Uterus (tissue), 2 donors: ENCODE results near the gene TIMP3.

ENCODE experiments used
- POLR2A ChIP-seq, 2 donors: fragments of 450-650 bp; IDR thresholded peaks; one replicate each; pipeline ENCODE4 v1.6.1; 2016; ENCODE audit warnings: antibody characterized with exemption in 2 of 2, mild to moderate bottlenecking in 1 of 2, moderate library complexity in 1 of 2
- TF ChIP-seq, protein P1 (sequence below), 4 experiments: fragments of 200-600 bp in 2 of 4; fragments of 450-650 bp in 2 of 4; sonication (generic) in 2 of 4; IDR thresholded peaks; one replicate each; pipeline ENCODE4 v1.5.1; 2016 to 2019; ENCODE audit warnings: antibody characterized with exemption in 4 of 4, mild to moderate bottlenecking in 2 of 4, moderate library complexity in 1 of 4

GRCh38 chr22:32879550-32879949, 78.0 kb downstream of the TIMP3 start:
- TF ChIP-seq, protein P1, sequence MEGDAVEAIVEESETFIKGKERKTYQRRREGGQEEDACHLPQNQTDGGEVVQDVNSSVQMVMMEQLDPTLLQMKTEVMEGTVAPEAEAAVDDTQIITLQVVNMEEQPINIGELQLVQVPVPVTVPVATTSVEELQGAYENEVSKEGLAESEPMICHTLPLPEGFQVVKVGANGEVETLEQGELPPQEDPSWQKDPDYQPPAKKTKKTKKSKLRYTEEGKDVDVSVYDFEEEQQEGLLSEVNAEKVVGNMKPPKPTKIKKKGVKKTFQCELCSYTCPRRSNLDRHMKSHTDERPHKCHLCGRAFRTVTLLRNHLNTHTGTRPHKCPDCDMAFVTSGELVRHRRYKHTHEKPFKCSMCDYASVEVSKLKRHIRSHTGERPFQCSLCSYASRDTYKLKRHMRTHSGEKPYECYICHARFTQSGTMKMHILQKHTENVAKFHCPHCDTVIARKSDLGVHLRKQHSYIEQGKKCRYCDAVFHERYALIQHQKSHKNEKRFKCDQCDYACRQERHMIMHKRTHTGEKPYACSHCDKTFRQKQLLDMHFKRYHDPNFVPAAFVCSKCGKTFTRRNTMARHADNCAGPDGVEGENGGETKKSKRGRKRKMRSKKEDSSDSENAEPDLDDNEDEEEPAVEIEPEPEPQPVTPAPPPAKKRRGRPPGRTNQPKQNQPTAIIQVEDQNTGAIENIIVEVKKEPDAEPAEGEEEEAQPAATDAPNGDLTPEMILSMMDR (IDR thresholded peaks at IDR 0.05): no peak
- TF ChIP-seq POLR2A (IDR thresholded peaks at IDR 0.05): no peak
